Measurements from ENCODE around the gene PRDX2. TPM values are rescaled to one million over a fixed set of nuclear protein-coding genes. Genes with fewer than 3 reads are reported as not detected.

The PRDX2 gene
- total and polyA plus RNA-seq, 2 experiments from 2014 or later = 346 to 465 TPM

- H4K20me1 ChIP-seq (replicated peaks; ENCODE audit: insufficient read depth) = no peaks in the 10 kb centered on the region
- no peak overlapping the region for H3K27ac ChIP-seq (ENCODE audit: low read depth)
- peak overlapping the region; percentile 68 for H3K4me3 ChIP-seq
- peaks cover 31% of the 10 kb centered on the region for H3F3A ChIP-seq (replicated peaks; ENCODE audit: low read depth)
- H2AFZ ChIP-seq = peak overlapping the region; percentile 72; the same call in 1 of the 2 replicates
- H3K36me3 ChIP-seq (ENCODE audit: insufficient read depth) = no peaks in the 10 kb centered on the region
- peak; percentile 55 for DNase-seq (ENCODE audit: low spot score)
- peaks cover 9% of the 10 kb centered on the region for H3K27me3 Mint-ChIP-seq (ENCODE audit: insufficient read depth, low read depth, poor library complexity)
- no peaks in the 10 kb centered on the region for H3K9me2 ChIP-seq (ENCODE audit: insufficient read depth)
- H3K27me3 ChIP-seq (ENCODE audit: insufficient read depth) = no peaks in the 10 kb centered on the region
- no peak overlapping the region; the same call in 1 of the 2 replicates for H3K27ac Mint-ChIP-seq
- H3K4me1 Mint-ChIP-seq = peaks cover 19% of the 10 kb centered on the region
- TF ChIP-seq CREB1 (CRISPR knock-in tag; IDR thresholded peaks at IDR 0.05; ENCODE audit: low read depth) = peak; percentile 23; the same call in 1 of the 2 replicates
- no peak for TF ChIP-seq EZH2 (IDR thresholded peaks at IDR 0.05; ENCODE audit: low read depth, unreplicated experiment)
- peak; percentile 39; the same call in 1 of the 2 replicates for TF ChIP-seq POLR2AphosphoS5 (IDR thresholded peaks at IDR 0.05; ENCODE audit: low read depth)
- TF ChIP-seq, protein P1, sequence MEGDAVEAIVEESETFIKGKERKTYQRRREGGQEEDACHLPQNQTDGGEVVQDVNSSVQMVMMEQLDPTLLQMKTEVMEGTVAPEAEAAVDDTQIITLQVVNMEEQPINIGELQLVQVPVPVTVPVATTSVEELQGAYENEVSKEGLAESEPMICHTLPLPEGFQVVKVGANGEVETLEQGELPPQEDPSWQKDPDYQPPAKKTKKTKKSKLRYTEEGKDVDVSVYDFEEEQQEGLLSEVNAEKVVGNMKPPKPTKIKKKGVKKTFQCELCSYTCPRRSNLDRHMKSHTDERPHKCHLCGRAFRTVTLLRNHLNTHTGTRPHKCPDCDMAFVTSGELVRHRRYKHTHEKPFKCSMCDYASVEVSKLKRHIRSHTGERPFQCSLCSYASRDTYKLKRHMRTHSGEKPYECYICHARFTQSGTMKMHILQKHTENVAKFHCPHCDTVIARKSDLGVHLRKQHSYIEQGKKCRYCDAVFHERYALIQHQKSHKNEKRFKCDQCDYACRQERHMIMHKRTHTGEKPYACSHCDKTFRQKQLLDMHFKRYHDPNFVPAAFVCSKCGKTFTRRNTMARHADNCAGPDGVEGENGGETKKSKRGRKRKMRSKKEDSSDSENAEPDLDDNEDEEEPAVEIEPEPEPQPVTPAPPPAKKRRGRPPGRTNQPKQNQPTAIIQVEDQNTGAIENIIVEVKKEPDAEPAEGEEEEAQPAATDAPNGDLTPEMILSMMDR (conservative IDR thresholded peaks at IDR 0.05; ENCODE audit: low read depth in 2 of 2) = 0 out of 4 replicates have a peak, but pooled peaks of 1 of the 2 experiments have one; percentile 15
- peak overlapping the region; percentile 68 for H3K4me3 Mint-ChIP-seq
- H3K79me2 ChIP-seq (replicated peaks; ENCODE audit: insufficient read depth) = no peaks in the 10 kb centered on the region
- no peaks in the 10 kb centered on the region for H3K9me3 Mint-ChIP-seq
- no peaks in the 10 kb centered on the region for H3K36me3 Mint-ChIP-seq (ENCODE audit: low read depth)
- peak; percentile 10 for ATAC-seq
- peak overlapping the region; percentile 86 for H3K4me2 ChIP-seq
- peaks cover 22% of the 10 kb centered on the region for H3K4me1 ChIP-seq (ENCODE audit: insufficient read depth)
Observed at GRCh38 chr19:12782424-12783290, 18.9 kb downstream of the PRDX2 start.

DNA sequence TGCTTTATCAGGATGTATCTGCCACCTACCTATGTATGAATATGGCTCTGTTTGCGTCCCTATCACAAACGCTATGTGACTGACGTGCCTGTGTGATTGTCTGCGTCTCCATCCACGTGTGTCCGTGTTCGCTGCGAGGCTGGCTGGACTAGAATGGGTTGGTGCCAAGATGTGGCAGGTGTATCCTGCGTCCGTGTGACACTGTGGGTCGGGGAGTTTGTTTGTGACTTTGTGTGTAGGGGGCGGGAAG, 19.5 kb downstream of the PRDX2 start:
- H3K36me3 Mint-ChIP-seq (ENCODE audit: low read depth) = no peaks in the 10 kb centered on the region
- H4K20me1 ChIP-seq (replicated peaks; ENCODE audit: insufficient read depth) = no peaks in the 10 kb centered on the region
- H3K27me3 ChIP-seq (ENCODE audit: insufficient read depth) = no peaks in the 10 kb centered on the region
- peak overlapping the region; percentile 68 for H3K4me3 Mint-ChIP-seq
- H3K27ac Mint-ChIP-seq = no peak overlapping the region; the same call in 1 of the 2 replicates
- peak overlapping the region; percentile 68 for H3K4me3 ChIP-seq
- peaks cover 9% of the 10 kb centered on the region for H3K27me3 Mint-ChIP-seq (ENCODE audit: insufficient read depth, low read depth, poor library complexity)
- no peak overlapping the region for H2AFZ ChIP-seq
- H3K9me2 ChIP-seq (ENCODE audit: insufficient read depth) = no peaks in the 10 kb centered on the region
- H3K36me3 ChIP-seq (ENCODE audit: insufficient read depth) = no peaks in the 10 kb centered on the region
- H3K4me1 Mint-ChIP-seq = peaks cover 23% of the 10 kb centered on the region
- H3K27ac ChIP-seq (ENCODE audit: low read depth) = no peak overlapping the region
- H3K4me2 ChIP-seq = peak overlapping the region; percentile 86
- peaks cover 22% of the 10 kb centered on the region for H3K4me1 ChIP-seq (ENCODE audit: insufficient read depth)
- no peaks in the 10 kb centered on the region for H3K79me2 ChIP-seq (replicated peaks; ENCODE audit: insufficient read depth)
- H3K9me3 Mint-ChIP-seq = no peaks in the 10 kb centered on the region
- DNase-seq (ENCODE audit: low spot score) (no peak), ATAC-seq (no peak)
- peaks cover 31% of the 10 kb centered on the region for H3F3A ChIP-seq (replicated peaks; ENCODE audit: low read depth)
- no peak for TF ChIP-seq STAT1 (IDR thresholded peaks at IDR 0.05; ENCODE audit: unreplicated experiment)
- TF ChIP-seq EZH2 (IDR thresholded peaks at IDR 0.05; ENCODE audit: low read depth, unreplicated experiment) = no peak
- TF ChIP-seq ZNF114 (CRISPR knock-in tag; IDR thresholded peaks at IDR 0.05) = no peak
- no peak for TF ChIP-seq REST (IDR thresholded peaks at IDR 0.05; ENCODE audit: unreplicated experiment)
- TF ChIP-seq, protein P1 (conservative IDR thresholded peaks at IDR 0.05; ENCODE audit: low read depth in 2 of 2) = no peak
- TF ChIP-seq, protein P2, sequence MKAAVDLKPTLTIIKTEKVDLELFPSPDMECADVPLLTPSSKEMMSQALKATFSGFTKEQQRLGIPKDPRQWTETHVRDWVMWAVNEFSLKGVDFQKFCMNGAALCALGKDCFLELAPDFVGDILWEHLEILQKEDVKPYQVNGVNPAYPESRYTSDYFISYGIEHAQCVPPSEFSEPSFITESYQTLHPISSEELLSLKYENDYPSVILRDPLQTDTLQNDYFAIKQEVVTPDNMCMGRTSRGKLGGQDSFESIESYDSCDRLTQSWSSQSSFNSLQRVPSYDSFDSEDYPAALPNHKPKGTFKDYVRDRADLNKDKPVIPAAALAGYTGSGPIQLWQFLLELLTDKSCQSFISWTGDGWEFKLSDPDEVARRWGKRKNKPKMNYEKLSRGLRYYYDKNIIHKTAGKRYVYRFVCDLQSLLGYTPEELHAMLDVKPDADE (IDR thresholded peaks at IDR 0.05) = no peak
- no peak for TF ChIP-seq CREB1 (CRISPR knock-in tag; IDR thresholded peaks at IDR 0.05; ENCODE audit: low read depth)
- TF ChIP-seq ZNF331 (CRISPR knock-in tag; IDR thresholded peaks at IDR 0.05; ENCODE audit: low read depth) = no peak
